ENCODE data around the gene HAT1.
A peak's percentile ranks its signal among the peaks of the same experiment; 100 is the strongest.
"Not testable (repeated sequence)": the region's sequence is repeated elsewhere in the genome, so short reads cannot be mapped to it uniquely, and the experiment has no call there.

The HAT1 gene

DNA sequence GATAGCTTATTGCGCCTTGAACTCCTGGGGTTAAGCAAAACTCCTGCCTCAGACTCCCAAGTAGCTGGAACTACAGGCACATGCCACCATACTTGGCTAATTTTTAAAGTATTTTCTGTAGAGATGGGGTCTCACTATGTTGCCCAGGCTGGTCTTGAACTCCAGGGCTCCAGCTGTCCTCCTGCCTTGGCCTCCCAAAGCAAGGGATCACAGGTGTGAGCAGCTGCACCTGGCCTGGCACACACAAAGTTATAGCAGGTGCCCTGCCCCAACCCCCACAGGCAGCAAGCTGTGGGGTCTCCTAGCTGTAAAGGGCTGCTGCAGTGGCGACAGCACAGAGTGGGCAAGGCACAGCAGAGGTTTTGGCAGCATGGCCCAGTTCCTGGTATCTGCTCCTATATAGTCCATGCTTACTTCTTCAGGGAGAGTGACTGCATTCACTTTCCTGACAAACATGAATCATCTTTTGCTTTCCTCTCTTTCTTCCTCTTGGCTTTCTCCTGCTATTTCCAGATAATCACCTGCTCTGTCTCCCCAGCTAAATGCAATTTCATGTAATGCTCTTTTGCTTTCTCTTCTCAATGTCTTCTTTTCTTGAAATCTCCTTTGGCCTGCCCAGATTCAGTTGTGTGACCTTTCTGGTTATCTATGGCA lies 50.2 kb downstream of the HAT1 start:
- DNase-seq (ENCODE audit: low read depth in 3 of 3, low spot score in 1 of 3): no peak

- no peak for DNase-seq (ENCODE audit: low read depth in 3 of 3, low spot score in 1 of 3)
Measured at GRCh38 chr2:171979103-171979502, 56.8 kb downstream of the HAT1 start.

DNA sequence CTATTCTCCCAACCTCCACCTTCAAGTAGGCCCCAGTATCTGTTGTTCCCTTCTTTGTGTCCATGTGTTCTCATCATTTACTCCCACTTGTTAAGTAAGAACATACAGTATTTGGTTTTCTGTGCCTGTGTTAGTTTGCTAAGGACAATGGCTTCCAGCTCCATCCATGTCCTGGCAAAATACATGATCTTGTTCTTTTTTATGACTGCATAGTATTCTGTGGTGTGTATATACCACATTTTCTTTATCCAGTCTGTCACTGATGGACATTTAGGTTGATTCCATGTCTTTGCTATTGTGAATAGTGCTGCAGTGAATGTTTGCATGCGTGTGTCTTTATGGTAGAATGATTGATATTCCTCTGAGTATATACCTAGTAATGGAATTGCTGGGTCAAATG lies 61.7 kb downstream of the HAT1 start:
- not testable (repeated sequence) for DNase-seq (ENCODE audit: low read depth in 3 of 3, low spot score in 1 of 3)

GRCh38 chr2:171985076-171985475 lies 62.8 kb downstream of the HAT1 start:
- DNase-seq (ENCODE audit: low read depth in 3 of 3, low spot score in 1 of 3): no peak

DNA sequence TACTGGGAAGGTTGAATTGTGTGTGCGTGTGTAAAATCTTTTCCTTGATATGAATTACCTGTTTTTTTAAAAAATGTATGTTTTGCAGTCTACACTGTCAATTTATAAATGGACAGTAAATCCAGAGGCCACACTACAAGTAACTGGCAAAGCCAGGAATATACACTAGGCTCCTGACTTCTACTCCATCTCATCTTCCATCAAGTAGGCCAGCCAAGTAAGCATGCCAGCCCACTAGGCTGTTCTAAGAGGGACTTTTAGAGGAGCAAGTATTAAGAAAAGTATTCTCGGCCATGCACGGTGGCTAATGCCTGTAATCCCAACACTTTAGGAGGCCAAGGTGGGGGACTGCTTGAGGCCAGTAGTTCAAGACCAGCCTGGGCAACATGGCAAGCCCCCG lies 64.5 kb downstream of the HAT1 start:
- no peak for DNase-seq (ENCODE audit: low read depth in 3 of 3, low spot score in 1 of 3)

DNA sequence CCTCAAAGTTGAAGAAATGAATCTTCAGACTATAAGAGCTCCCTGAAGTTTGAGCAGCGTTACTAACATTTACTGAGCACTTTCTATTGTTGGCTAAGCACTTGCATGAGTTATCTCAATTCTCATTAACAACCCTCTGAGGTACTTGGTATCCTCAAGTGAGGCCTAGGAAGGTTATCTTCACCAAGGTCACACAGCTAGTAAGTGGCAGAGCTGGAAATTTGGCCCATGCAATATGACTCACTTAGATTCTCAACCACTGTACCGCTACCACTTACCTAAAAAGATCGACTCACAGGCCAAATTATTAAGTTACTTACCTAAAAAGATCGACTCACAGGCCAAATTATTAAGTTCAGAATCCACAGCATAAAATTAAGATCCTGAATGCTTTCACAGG lies 68.8 kb downstream of the HAT1 start:
- no peak for DNase-seq (ENCODE audit: low read depth in 3 of 3, low spot score in 1 of 3)

- no peak for DNase-seq (ENCODE audit: low read depth in 3 of 3, low spot score in 1 of 3)
Measured at GRCh38 chr2:171995586-171995985, 73.3 kb downstream of the HAT1 start.

GRCh38 chr2:171996021-171996420 lies 73.8 kb downstream of the HAT1 start:
- no peak for DNase-seq (ENCODE audit: low read depth in 3 of 3, low spot score in 1 of 3)

DNA sequence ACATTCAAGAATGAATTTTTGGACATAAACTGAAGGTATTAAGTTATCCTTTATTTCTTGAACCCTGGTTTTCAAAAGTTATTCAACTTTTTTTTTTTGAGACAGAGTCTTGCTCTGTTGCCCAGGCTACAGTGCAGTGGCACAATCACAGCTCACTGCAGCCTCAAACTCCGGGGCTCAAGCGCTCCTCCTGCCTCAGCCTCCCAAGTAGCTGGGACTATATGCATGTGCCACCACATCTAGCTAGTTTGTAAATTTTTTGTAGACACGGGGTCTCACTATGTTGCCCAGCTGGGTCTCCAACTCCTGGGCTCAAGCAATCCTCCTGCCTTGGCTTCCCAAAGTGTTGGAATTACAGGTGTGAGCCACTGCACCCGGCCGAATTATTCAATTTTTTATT lies 74.8 kb downstream of the HAT1 start:
- not testable (repeated sequence) for DNase-seq (ENCODE audit: low read depth in 3 of 3, low spot score in 1 of 3)

GRCh38 chr2:171999161-171999560 lies 76.9 kb downstream of the HAT1 start:
- no peak for DNase-seq (ENCODE audit: low read depth in 3 of 3, low spot score in 1 of 3)

DNA sequence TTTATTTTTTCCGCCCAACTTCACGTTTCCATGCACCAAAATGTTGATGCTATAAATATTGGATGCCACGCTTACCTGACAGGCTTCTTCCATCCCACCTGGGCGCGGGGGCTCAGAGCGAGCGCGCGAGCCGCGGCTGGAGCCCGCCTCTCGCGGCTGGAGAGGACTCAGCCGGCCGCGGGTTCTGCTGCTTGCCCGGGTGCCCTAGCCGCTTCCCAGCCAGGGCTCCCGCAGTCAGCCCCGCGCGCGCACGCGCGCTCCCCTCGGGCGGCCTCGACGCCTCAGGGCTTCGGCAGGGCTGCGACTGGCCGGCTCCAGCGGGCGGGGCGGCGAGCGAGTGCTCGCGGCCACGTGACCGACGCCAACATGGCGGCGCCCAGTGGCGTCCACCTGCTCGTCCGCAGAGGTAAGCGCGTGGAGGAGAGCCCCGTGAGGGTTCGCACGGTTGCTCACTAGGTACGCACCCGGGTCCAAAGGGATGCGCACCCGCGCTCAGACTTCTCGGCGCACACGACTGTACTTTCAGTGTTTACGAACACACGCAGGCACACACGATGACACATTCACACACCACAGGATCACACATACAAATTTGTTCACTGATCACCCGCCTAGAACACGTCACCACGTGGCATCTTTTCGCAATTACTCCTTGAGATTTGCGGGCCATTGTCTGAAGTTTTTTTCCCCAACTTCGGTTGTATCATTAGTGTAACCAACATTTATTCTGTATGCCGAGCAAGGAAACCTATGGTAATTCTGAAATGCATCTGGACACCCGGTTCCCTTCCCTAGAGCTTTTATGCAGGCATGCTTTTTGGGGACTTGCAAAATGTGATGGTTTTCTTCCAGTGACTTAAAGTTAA lies 77.6 kb downstream of the HAT1 start, which contains the start of gene METAP1D:
Gene METAP1D, plus strand, starts transcription at position 350 of the 866 bp plus-strand sequence. Its CDS starts 17 bp downstream, at position 367.
- peak; percentile 43 to 75 (median 67) for DNase-seq (ENCODE audit: low read depth in 3 of 3, low spot score in 1 of 3)

DNA sequence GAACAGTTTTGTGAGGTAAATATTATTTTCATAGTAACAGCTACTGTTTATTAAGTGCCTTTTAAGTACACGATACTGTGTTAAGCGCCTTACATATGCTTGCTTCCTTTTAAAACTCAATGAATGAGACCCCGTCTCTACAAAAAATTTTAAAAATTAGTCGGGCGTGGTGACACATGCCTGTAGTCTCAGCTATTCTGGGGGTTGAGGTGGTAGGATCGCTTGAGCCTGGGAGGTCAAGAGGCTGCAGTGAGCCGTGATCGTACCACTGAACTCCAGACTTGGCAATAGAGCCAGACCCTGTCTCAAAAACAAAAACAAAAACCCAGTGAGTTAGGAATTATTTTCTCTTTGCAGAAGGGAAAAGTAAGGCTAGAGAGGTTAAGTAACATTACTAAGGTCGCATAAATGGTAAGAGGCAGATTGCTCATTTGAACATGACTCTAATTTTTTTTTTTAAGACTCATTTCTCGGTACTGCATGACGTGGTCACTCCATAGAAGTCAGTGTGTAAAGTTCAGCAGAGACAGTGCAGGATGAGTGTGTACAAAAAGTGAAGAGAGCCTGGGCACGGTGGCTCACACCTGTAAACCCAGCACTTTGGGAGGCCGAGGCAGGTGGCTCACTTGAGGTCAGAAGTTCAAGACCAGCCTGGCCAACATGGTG lies 78.6 kb downstream of the HAT1 start:
- no peak for DNase-seq (ENCODE audit: low read depth in 3 of 3, low spot score in 1 of 3)

DNA sequence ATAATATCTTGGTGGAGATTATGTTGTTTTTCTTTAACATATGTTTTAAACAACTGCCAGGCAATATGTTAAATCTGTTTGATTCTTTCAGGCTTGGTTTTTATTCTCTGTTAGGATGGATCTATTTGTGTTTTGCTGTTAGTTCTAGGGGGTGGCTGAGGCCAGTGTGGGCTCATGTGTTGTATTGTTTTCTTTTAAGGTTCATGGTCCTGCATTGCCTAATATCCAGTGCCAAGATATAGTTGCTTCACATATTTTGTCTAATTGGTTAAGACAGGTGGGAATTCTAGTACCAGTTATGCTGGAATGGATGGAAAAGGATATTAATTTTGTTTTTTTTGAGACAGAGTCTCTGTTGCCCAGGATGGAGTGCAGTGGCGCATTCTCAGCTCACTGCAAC lies 85.1 kb downstream of the HAT1 start:
- no peak for DNase-seq (ENCODE audit: low read depth in 3 of 3, low spot score in 1 of 3)

DNA sequence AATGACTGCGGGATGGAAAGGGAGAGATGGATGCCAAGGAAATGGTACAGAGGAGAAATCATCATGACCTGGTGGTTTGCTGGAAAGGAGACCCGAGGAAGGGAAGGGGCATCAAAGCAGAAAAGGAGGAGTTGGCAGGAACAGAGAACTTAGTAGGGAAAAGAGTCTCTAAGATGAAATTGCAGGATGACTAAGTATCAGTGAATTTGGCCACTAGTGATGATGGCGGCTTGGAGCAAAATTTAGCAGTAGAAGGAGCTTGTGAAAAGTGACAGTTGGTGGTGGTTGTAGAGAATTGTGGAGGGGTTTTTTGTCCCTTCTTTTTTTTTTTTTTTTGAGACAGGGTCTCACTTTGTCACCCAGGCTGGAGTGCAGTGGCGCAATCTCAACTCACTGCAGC lies 87.6 kb downstream of the HAT1 start:
- no peak for DNase-seq (ENCODE audit: low read depth in 3 of 3, low spot score in 1 of 3)

DNA sequence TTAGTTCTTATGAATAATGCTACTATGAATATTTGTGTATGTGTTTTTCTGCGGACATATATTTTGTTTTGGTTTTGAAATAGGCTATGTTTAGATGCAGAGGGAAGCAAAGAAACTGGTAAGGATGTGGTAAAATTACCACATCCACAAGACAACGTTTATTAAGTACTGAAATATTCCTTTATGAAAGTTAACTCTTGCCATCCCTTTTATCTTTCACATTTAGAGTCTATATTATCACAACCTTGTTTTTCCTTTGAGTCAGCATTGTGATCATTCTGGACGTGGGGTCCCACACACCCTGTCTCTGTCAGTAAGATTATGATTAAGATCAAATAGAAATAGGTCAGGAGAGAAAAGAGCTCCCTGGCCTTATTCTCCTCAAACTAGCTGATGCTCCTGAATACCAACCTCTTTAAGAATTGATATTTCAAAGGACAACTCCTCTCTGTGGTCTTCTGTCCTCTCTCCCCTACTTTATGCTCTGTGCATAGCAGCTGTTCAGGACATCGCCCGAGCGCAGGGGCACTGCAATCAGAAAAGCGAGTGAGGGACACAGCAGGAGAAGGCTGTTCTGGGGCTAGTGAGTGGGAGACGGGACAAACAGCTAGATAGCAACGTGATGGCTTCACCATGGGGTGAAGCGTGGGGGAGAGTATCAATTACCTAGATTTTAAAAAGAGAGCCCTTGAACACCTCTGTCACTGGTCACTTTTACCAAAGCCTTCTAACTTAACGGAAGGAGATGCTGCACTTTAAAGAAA lies 89.7 kb downstream of the HAT1 start:
- no peak for DNase-seq (ENCODE audit: low read depth in 3 of 3, low spot score in 1 of 3)

DNA sequence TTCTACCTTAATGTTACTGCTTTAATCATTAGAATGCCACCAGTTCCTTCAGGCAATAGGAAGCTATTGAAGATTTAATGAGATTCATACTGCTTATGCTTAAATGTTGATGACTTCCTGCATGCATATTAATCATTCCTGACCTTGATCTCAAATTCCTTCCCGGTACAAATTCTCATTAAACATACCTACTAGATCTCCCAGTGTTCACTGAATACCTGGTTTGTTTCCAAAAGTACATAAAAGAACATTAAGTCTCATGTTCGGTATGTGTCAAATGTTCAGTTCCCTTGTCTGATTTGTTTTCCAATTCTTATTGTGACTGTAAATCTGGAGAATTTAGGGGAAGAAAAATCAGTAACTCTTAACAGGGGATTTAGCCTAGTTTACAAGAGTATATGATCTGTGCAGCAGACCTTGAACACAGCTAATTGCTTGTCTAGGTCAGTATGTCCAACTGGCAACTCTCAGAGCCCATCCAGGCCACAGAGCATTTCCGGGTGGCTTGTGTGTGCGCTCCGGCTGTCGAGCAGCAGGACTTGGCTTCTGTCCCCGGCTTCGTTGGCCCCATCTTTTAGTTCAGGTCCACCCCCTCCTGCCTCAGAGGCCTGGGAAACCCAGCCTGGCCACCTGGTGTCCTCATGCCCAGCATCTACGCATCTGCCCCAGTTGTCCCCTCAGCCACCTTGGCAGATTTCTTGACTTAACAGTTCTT lies 90.6 kb downstream of the HAT1 start:
- DNase-seq (ENCODE audit: low read depth in 3 of 3, low spot score in 1 of 3): no peak

- DNase-seq (ENCODE audit: low read depth in 3 of 3, low spot score in 1 of 3): no peak
Measured at GRCh38 chr2:172013396-172013795, 91.1 kb downstream of the HAT1 start.

DNA sequence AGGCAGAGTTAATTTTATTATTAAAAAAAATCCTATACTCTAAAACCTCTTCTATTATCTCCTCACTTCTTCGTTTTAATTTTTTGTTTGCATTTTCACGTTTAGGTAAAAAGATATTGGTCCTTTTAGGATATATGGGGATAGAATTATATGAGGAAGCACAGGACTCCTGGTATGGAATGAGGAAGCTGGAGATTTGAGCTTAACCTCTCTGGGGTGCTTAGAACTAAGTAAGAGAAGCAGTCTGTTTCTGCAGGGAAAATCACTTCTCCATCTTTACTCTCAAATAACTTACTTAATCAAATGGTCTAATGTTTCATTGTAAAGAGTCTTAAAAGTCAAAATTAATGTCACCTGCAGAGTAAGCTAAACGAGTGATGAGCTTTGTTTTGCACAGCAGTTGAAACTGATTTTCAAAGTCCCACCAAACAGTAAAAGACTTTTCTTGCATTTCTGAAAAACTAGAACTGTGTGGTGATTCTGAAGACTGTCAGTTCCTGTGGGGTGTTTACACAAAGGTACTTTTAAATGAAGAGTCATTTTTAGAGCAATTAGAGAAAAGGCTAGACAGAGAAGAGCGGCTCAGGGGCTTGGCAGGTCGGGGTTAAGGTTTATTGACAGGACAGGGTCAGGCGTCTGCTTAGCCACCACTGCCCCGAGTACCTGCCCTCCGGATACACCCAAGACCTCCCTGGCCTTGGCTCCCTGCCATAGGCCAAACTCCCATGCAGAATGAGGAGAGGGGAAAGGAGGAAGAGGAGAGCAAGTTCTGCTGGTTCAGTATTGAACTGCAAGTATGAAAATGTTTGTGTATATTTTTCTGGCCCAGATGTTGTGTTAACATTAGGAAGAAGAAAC lies 99.0 kb downstream of the HAT1 start:
- DNase-seq (ENCODE audit: low read depth in 3 of 3, low spot score in 1 of 3): no peak

- DNase-seq (ENCODE audit: low read depth in 3 of 3, low spot score in 1 of 3): no peak
Measured at GRCh38 chr2:172021955-172022354, 99.7 kb downstream of the HAT1 start.

GRCh38 chr2:172031536-172031935 lies 109.3 kb downstream of the HAT1 start:
- no peak for DNase-seq (ENCODE audit: low read depth in 3 of 3, low spot score in 1 of 3)
